GM12878 (cell line): ENCODE results near the gene OR10V1. TPM values are rescaled to one million over a fixed set of nuclear protein-coding genes. Genes with fewer than 3 reads are reported as not detected.

ENCODE experiments used
- ATAC-seq: fragments of 200-7000 bp; cut with Tn5 transposase; 3 replicates; pipeline ENCODE4 v1.9.1; 2020; ENCODE audit warnings: mild to moderate bottlenecking, moderate library complexity
- BruUV-seq: library from RNA; stranded (reverse); fragments of 400-500 nt; replicated peaks from 2 replicates; lab custom pipeline; 2021; lab: Mats Ljungman, UMichigan
- CTCF ChIA-PET: fragments of 300-600 bp; sonication (Branson Sonifier 250); formaldehyde crosslinking; extraction: SDS; loops from one replicate; lab custom pipeline; 2021; ENCODE audit warnings: inconsistent platforms; lab: Yijun Ruan, JAX
- POLR2A ChIA-PET: fragments of 350-600 bp; formaldehyde crosslinking; extraction: SDS; loops from one replicate; lab custom pipeline; 2021; ENCODE audit warnings: inconsistent platforms; lab: Charles Lee
- RAD21 ChIA-PET: fragments of 300-600 bp; sonication (Branson Sonifier 250); formaldehyde crosslinking; loops from one replicate; lab custom pipeline; 2023; ENCODE audit warnings: antibody characterized with exemption; ENCODE audit not compliant: unreplicated experiment; lab: Charles Lee
- SMC1A ChIA-PET: fragments of 300-600 bp; sonication (Branson Sonifier 250); formaldehyde crosslinking; loops from one replicate; lab custom pipeline; 2023; ENCODE audit not compliant: unreplicated experiment, uncharacterized antibody; lab: Charles Lee
- DNase-seq: peaks from one replicate; pipeline ENCODE4 v3.0.0-alpha.2; 2011; ENCODE audit warnings: low read depth, low spot score
- FAIRE-seq: peaks from 3 replicates; lab custom pipeline; 2011; peaks lifted over from hg19 to GRCh38; lab: Jason Lieb, UNC
- H2AFZ ChIP-seq: 2 replicates; pipeline ENCODE4 v1.6.0; 2011; ENCODE audit warnings: low read depth, low read length, control low read depth; ENCODE audit not compliant: control insufficient read depth
- H3K27ac ChIP-seq: 2 replicates; pipeline ENCODE4 v1.5.1; 2011; ENCODE audit warnings: control low read depth; ENCODE audit not compliant: control insufficient read depth, insufficient read depth
- H3K27me3 ChIP-seq, 2 experiments: replicated peaks in 1 of 2; 2 replicates each; pipeline versions ENCODE4 v1.6.0 to v1.6.1; 2011; ENCODE audit warnings: low read length in 1 of 2; ENCODE audit not compliant: control insufficient read depth in 2 of 2, insufficient read depth in 2 of 2
- H3K36me3 ChIP-seq, 2 experiments: 2 replicates each; pipeline ENCODE4 v1.5.1; 2011; ENCODE audit warnings: low read length in 1 of 2; ENCODE audit not compliant: control insufficient read depth in 2 of 2, insufficient read depth in 2 of 2
- H3K4me1 ChIP-seq: 2 replicates; pipeline ENCODE4 v1.6.1; 2011; ENCODE audit warnings: mild to moderate bottlenecking, low read length, moderate library complexity, mixed read lengths; ENCODE audit not compliant: control insufficient read depth, insufficient read depth
- H3K4me2 ChIP-seq: 2 replicates; pipeline ENCODE4 v1.6.0; 2011; ENCODE audit warnings: control low read depth; ENCODE audit not compliant: control insufficient read depth, insufficient read depth
- H3K4me3 ChIP-seq: fragments of 200-600 bp; sonication (generic); 2 replicates; pipeline ENCODE4 v1.5.1; 2016
- H3K79me2 ChIP-seq: 2 replicates; pipeline ENCODE4 v1.6.0; 2011; ENCODE audit warnings: low read length; ENCODE audit not compliant: control insufficient read depth, insufficient read depth
- H3K9ac ChIP-seq: 2 replicates; pipeline ENCODE4 v1.8.0; 2011; ENCODE audit warnings: low read length, control low read depth, mixed read lengths; ENCODE audit not compliant: control insufficient read depth, insufficient read depth
- H3K9me3 ChIP-seq: replicated peaks from 3 replicates; pipeline ENCODE4 v1.5.1; 2011; ENCODE audit warnings: mild to moderate bottlenecking, low read length; ENCODE audit not compliant: control insufficient read depth, insufficient read depth
- H4K20me1 ChIP-seq: 2 replicates; pipeline ENCODE4 v1.6.0; 2011; ENCODE audit not compliant: control insufficient read depth, insufficient read depth
- BMI1 ChIP-seq: fragments of 450-650 bp; IDR thresholded peaks from 2 replicates; pipeline ENCODE4 v1.6.1; 2016; ENCODE audit warnings: mild to moderate bottlenecking, moderate library complexity, borderline replicate concordance
- E4F1 ChIP-seq: fragments of 450-650 bp; IDR thresholded peaks from 2 replicates; pipeline ENCODE4 v1.6.1; 2018; ENCODE audit warnings: borderline replicate concordance, mild to moderate bottlenecking; ENCODE audit not compliant: partially characterized antibody
- KDM1A ChIP-seq: fragments of 200-600 bp; sonication (generic); IDR thresholded peaks from 2 replicates; pipeline ENCODE4 v1.6.1; 2016; ENCODE audit warnings: borderline replicate concordance
- MAX ChIP-seq: IDR thresholded peaks from 2 replicates; pipeline ENCODE4 v1.6.1; 2012; ENCODE audit warnings: low read depth, low read length, improper control_type of control experiment
- WGBS: methylation state at CpG from one replicate; pipeline ENCODE4 v1.1.6; 2016; ENCODE audit warnings: low lambda C conversion rate; ENCODE audit not compliant: insufficient replicate concordance, insufficient coverage; ENCODE audit errors: missing lambda C conversion rate; 5-methylcytosine and 5-hydroxymethylcytosine counted together
- in situ Hi-C: fragments of 300-500 bp; cut with MboI; formaldehyde crosslinking; loops from 9 replicates; pipeline ENCODE4 v1.14.3; 2018; ENCODE audit warnings: mixed read lengths
- intact Hi-C: fragments of 100-400 bp; cut with micrococcal nuclease; formaldehyde crosslinking; loops from one replicate; pipeline ENCODE4 v1.14.2; 2022; ENCODE audit not compliant: unreplicated experiment
- polyA plus RNA-seq, 11 experiments: library from polyadenylated mRNA; depleted of rRNA in 4 of 11; unstranded in 6 of 11; stranded (reverse) in 5 of 11; fragments of >200 nt; fragmentation: Nextera tagmentation in 4 of 11; fragmentation: Illumina TruSeq in 1 of 11; extraction: Ambion mirVana in 4 of 11; extraction: Trizol in 1 of 11; gene quantifications; 1 replicate in 1 of 11; 2 replicates in 10 of 11; pipeline versions ENCODE4 v1.2.1 to v1.2.3, GENCODE V29; 2011 to 2016; ENCODE audit warnings: inconsistent platforms in 2 of 11, missing spikeins in 2 of 11, low read depth in 1 of 11
- total RNA-seq, 4 experiments: library from RNA; depleted of rRNA in 3 of 4; stranded (reverse); fragments of >200 nt in 3 of 4; fragmentation: Illumina TruSeq in 1 of 4; extraction: Trizol in 1 of 4; gene quantifications; 2 replicates each; pipeline versions ENCODE4 v1.2.1 to v1.2.3, GENCODE V29; 2013 to 2021

The OR10V1 gene
- total and polyA plus RNA-seq, 10 of the 15 experiments (the other 5 are each of a cell fraction or from before 2014, with no cell fraction given): not detected

GRCh38 chr11:59754494-59754858, 40.8 kb upstream of the OR10V1 start:
- RAD21 ChIA-PET: interaction anchor here (1.1 to 4.5 kb wide), 7 partner anchors 18 to 497 kb away, joined by 3 to 31 read pairs (median 6); no protein-coding TSS in a partner anchor
- no TSS peak for BruUV-seq
- WGBS: under 1% methylated on average over 20 of the region's 20 CpGs
- no peaks in the 10 kb centered on the region for H3K79me2 ChIP-seq
- H3K4me1 ChIP-seq: peaks cover 4% of the 10 kb centered on the region
- FAIRE-seq (no peak), ATAC-seq (peak; percentile 55), DNase-seq (no peak)
- peaks cover 0 to 3% of the 10 kb centered on the region in 2 experiments; a peak in 1 of 4 replicates for H3K27me3 ChIP-seq
- H3K27ac ChIP-seq: no peak overlapping the region
- CTCF ChIA-PET: interaction anchor here (0.6 to 6.9 kb wide), 14 partner anchors 10 to 497 kb away, joined by 3 to 88 read pairs (median 6); partner anchors contain the start of gene MRPL16
- peak overlapping the region; percentile 50; the same call in 1 of the 2 replicates for H3K9ac ChIP-seq
- SMC1A ChIA-PET: interaction anchor here (1.0 to 3.2 kb wide), 6 partner anchors 16 to 497 kb away, joined by 3 to 21 read pairs (median 6); no protein-coding TSS in a partner anchor
- TF ChIP-seq BMI1: no peak
- no peak for TF ChIP-seq KDM1A
- no peak for TF ChIP-seq MAX
- no peak for TF ChIP-seq E4F1
- no peaks in the 10 kb centered on the region for H3K36me3 ChIP-seq
- intact Hi-C loops (loop anchor here (1.0 to 5.0 kb wide), 5 partner anchors 48 to 497 kb away; partner anchors contain the start of gene MRPL16), in situ Hi-C loops (loop anchor here (10.0 kb wide), 1 partner anchor 500 kb away; no protein-coding TSS in a partner anchor)
- H3K9me3 ChIP-seq: no peaks in the 10 kb centered on the region
- POLR2A ChIA-PET: interaction anchor here (0.6 to 0.9 kb wide), 2 partner anchors 47 to 151 kb away, joined by 3 to 5 read pairs; no protein-coding TSS in a partner anchor
- peak overlapping the region; percentile 97 for H3K4me3 ChIP-seq
- no peaks in the 10 kb centered on the region; the same call in 1 of the 2 replicates for H4K20me1 ChIP-seq
- H3K4me2 ChIP-seq: peak overlapping the region; percentile 100
- H2AFZ ChIP-seq: peak overlapping the region; percentile 93
